Activated naive CD8-positive, alpha-beta T cell treated with anti-CD3 and anti-CD28 coated beads, Interleukin-2, amount 50 U/mL, for 24 hours (primary cell): ENCODE measurements around the gene SBF2.

Experiments used
- ATAC-seq: fragments of 150-1000 bp; cut with Tn5 transposase; one replicate; pipeline ENCODE4 v1.10.0; 2021
- DNase-seq: peaks from one replicate; pipeline ENCODE4 v3.0.0; 2021
- H3K27ac Mint-ChIP-seq: one replicate; pipeline ENCODE4 v1.8.0; 2021; ENCODE audit warnings: mild to moderate bottlenecking, mixed read lengths
- H3K27me3 Mint-ChIP-seq: one replicate; pipeline ENCODE4 v1.8.0; 2021; ENCODE audit warnings: mixed read lengths
- H3K36me3 Mint-ChIP-seq: one replicate; pipeline ENCODE4 v1.8.0; 2021; ENCODE audit warnings: low read depth, mixed read lengths
- H3K4me1 Mint-ChIP-seq: one replicate; pipeline ENCODE4 v1.8.0; 2021; ENCODE audit warnings: mixed read lengths
- H3K4me3 Mint-ChIP-seq: one replicate; pipeline ENCODE4 v1.8.0; 2021; ENCODE audit warnings: mild to moderate bottlenecking, moderate library complexity, mixed read lengths
- H3K9me3 Mint-ChIP-seq: one replicate; pipeline ENCODE4 v1.8.0; 2021; ENCODE audit warnings: mixed read lengths

The SBF2 gene

DNA sequence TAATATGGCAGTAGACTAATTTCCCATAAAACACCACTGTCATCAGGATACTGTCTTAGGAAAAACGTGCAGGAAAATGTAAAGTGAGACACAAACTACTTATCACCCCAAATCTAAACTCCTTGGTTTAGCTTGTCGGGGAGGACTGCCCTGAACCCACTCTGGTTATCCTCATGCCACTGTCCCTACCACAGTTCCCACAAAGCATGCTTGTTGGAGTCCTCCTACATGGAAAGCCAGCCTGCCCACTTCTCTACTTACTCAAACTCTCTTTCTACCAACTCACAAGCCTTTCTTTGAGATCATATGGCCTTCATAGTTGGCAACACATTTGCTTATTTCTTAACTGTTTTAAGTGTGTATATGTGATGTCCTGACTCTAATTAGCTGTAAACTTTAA is 451.1 kb downstream of the SBF2 start:
- ATAC-seq = no peak
- H3K27ac Mint-ChIP-seq = peak overlapping the region; percentile 71
- no peak overlapping the region for H3K4me3 Mint-ChIP-seq
- H3K36me3 Mint-ChIP-seq = peaks cover 32% of the 10 kb centered on the region
- peaks cover 6% of the 10 kb centered on the region for H3K9me3 Mint-ChIP-seq
- H3K4me1 Mint-ChIP-seq = peaks cover 53% of the 10 kb centered on the region
- DNase-seq = no peak
- no peaks in the 10 kb centered on the region for H3K27me3 Mint-ChIP-seq

DNA sequence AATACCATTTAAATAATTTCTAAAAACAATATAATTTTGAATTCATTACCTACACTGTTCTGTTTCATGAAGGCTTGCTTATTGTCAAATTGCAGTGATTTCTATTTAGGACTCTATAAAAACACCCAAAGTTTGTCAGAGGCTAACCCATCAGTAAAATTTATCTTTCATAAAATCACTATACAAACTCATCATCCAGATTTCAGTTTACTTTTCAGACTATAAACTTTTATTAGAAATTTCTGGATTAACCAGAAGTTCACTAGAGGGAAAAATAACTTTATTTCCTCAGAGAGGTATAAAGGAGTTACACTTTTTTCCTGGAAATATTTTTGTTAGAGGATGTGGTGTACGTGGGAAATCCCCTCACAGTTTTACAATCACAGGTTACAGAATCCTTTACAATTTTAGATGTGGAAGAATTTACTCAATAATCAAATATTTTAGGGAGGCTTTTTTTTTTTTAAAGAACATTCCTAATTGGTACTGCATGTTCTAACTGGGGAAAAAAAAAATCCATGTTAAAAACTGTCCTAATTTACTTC is 453.5 kb downstream of the SBF2 start:
- DNase-seq (no peak), ATAC-seq (no peak)
- peak overlapping the region; percentile 76 for H3K27ac Mint-ChIP-seq
- H3K36me3 Mint-ChIP-seq = peaks cover 25% of the 10 kb centered on the region
- H3K4me1 Mint-ChIP-seq = peaks cover 53% of the 10 kb centered on the region
- peaks cover 6% of the 10 kb centered on the region for H3K9me3 Mint-ChIP-seq
- H3K27me3 Mint-ChIP-seq = no peaks in the 10 kb centered on the region
- H3K4me3 Mint-ChIP-seq = peak overlapping the region; percentile 10

DNA sequence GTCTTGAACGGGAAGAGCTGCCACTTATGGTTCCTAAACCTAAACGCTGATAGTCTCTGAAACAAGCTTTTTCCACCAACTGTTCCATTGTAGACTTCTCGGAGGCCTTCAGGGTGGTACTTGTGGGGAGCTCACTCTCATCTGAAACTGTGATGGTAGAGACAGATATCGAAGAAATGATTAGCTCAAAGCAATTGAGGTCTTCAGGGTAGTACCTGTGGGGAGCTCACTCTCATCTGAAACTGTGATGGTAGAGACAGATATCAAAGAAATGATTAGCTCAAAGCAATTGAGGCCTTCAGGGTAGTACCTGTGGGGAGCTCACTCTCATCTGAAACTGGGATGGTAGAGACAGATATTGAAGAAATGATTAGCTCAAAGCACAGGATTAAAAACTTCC is 454.5 kb downstream of the SBF2 start:
- Mint-ChIP-seq H3K36me3 (peaks cover 18% of the 10 kb centered on the region), H3K27ac (peak overlapping the region; percentile 89), H3K27me3 (no peaks in the 10 kb centered on the region), H3K4me1 (peaks cover 53% of the 10 kb centered on the region), H3K9me3 (peaks cover 6% of the 10 kb centered on the region), H3K4me3 (peak overlapping the region; percentile 52)
- ATAC-seq (peak; percentile 83), DNase-seq (no peak)

DNA sequence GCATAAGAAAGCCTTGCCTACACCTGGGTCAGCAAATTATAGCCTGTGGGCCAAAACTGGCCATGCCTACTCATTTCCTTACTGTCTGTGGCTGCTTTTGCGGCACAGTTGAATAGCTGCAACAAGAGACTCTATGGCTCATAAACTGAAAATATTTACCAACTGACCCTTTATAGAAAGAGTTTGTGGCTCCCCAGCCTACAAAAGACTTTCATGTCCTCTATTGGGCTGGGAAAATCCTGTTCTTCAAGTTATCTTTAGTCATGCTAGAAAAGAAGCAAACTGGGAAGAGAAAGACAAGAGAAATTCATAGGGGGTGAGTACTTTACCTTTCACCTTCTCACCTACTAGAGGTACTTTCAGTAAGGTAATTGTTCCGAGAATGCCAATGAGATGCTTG is 455.1 kb downstream of the SBF2 start:
- no peak for ATAC-seq
- Mint-ChIP-seq H3K27ac (peak overlapping the region; percentile 89), H3K9me3 (peaks cover 6% of the 10 kb centered on the region), H3K27me3 (no peaks in the 10 kb centered on the region), H3K4me3 (peak overlapping the region; percentile 38), H3K4me1 (peaks cover 53% of the 10 kb centered on the region), H3K36me3 (peaks cover 15% of the 10 kb centered on the region)
- no peak for DNase-seq

DNA sequence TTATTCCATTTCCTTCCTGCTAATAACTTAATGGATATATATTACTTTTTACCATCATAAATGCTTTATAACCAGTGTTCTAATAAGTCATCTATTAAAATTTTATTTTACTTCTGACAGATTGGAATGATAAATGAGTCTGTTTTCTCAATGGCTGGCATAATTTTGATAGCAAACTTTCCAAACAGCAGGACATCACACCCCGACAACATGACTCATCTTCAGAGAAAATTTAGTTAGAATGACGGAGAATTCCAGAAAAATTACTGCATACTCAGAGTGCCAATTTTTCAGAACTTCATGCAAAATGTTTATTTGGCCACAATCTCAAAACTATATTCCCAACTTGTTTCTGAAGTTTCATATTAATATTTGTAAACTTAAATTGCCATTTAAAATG is 455.8 kb downstream of the SBF2 start:
- no peak overlapping the region for H3K4me3 Mint-ChIP-seq
- no peak for DNase-seq
- H3K36me3 Mint-ChIP-seq = peaks cover 15% of the 10 kb centered on the region

DNA sequence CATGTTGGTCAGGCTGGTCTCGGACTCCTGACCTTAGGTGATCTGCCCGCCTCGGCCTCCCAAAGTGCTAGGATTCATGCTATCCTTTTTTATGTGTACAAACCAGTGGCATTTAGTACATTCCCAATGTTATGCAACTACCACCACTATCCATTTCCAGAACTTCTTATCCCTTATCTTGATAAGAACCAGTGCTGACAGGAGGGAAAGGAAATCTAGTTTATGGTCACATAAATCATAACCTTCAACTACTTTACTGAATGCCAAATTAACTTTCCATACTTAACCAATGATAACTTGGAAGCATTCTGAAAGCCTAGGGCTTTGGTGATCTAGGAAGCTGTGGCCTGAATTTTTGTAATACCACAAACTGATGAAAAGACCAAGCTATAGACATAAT is 459.7 kb downstream of the SBF2 start:
- Mint-ChIP-seq H3K9me3 (no peaks in the 10 kb centered on the region), H3K4me3 (no peak overlapping the region)
- DNase-seq = no peak

More for the DNA sequence above, 455.8 kb downstream of the SBF2 start:
- H3K9me3 Mint-ChIP-seq = peaks cover 6% of the 10 kb centered on the region
- H3K27me3 Mint-ChIP-seq = no peaks in the 10 kb centered on the region
- H3K4me1 Mint-ChIP-seq = peaks cover 52% of the 10 kb centered on the region
- no peak overlapping the region for H3K27ac Mint-ChIP-seq
- ATAC-seq = no peak

DNA sequence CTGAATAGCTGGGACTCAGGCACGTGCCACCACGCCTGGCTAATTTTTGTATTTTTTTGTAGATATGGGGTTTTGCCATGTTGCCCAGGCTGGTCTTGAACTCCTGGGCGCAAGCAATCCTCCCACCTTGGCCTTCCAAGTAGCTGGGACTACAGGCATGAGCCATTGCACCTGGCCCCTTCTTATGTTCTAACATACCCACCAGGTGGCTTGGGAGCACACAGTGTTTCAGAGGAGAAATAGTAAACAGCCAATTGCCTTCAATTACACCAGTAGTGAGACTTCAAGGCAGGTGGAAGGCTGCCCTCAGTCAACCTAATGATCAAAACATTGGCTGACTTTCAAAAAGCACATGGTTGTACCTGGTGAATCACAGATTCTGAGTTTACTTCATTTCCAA is 462.9 kb downstream of the SBF2 start:
- DNase-seq (no peak), ATAC-seq (no peak)
- Mint-ChIP-seq H3K36me3 (peaks cover 2% of the 10 kb centered on the region), H3K27ac (no peak overlapping the region), H3K4me1 (peaks cover 10% of the 10 kb centered on the region), H3K4me3 (no peak overlapping the region), H3K27me3 (no peaks in the 10 kb centered on the region), H3K9me3 (no peaks in the 10 kb centered on the region)

More for the DNA sequence above, 459.7 kb downstream of the SBF2 start:
- Mint-ChIP-seq H3K27me3 (no peaks in the 10 kb centered on the region), H3K27ac (no peak overlapping the region), H3K4me1 (peaks cover 14% of the 10 kb centered on the region), H3K36me3 (peaks cover 3% of the 10 kb centered on the region)
- no peak for ATAC-seq

DNA sequence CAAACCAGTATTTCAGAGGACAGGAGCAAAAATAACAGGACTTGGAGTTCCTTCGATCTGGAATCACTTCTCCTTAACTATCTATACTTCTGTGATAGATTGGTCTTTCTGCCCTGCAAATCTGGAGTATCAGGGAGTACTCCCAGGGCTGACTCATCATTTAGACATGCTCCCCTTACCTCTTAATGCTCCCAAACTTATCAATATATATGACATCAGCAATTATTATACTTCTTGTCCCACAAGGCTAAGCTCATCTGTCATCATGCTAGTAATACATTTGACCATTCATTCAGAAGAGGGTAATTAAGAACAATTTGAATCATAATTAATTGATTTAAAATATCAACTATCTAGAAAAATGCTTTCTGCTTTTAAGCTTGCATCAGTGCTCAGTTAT is 466.3 kb downstream of the SBF2 start:
- Mint-ChIP-seq H3K9me3 (no peaks in the 10 kb centered on the region), H3K4me1 (peaks cover 27% of the 10 kb centered on the region), H3K27me3 (no peaks in the 10 kb centered on the region), H3K4me3 (no peak overlapping the region), H3K27ac (peak overlapping the region; percentile 40), H3K36me3 (peaks cover 2% of the 10 kb centered on the region)
- no peak for ATAC-seq
- DNase-seq = no peak

DNA sequence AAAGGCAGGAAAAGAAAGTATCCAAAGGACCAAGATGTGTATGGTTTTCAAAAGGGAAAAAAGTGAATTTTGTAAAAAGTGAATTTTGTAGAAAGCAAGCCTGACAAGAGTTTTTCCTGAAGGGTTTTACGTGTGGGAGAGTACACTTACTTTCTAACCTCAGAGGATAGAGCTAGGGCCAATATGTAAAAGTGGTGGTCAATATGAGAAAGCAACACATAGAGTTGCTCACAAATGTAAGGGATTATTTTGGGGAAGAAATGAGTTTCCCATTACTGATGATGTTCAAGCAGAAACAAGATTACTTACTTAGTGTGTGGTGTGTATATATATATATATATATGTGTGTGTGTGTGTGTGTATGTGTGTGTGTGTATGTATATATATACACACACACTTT is 467.6 kb downstream of the SBF2 start:
- DNase-seq (no peak), ATAC-seq (peak; percentile 71)
- H3K4me1 Mint-ChIP-seq = peaks cover 27% of the 10 kb centered on the region
- H3K27me3 Mint-ChIP-seq = no peaks in the 10 kb centered on the region
- no peak overlapping the region for H3K27ac Mint-ChIP-seq
- H3K4me3 Mint-ChIP-seq = no peak overlapping the region
- H3K36me3 Mint-ChIP-seq = peaks cover 2% of the 10 kb centered on the region
- H3K9me3 Mint-ChIP-seq = no peaks in the 10 kb centered on the region

DNA sequence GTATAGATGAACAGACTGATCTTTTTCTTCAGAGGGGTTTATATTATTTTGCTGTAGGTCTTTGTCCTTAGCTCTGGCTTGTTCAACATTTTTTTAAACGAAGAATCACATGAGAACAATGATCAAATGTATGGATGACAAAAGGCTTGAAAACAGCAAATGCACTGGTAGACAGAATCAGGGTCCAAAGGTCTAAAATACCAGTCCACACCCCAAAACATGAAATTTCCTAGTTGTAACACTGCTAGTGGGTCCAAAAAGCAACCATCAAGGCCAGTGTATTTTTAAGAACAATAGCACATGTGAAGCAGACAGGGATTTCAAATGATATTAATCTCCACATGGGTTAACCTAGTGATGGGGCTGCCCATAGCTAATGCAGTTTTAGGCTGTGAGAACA is 468.1 kb downstream of the SBF2 start:
- ATAC-seq (no peak), DNase-seq (no peak)
- Mint-ChIP-seq H3K4me1 (peaks cover 27% of the 10 kb centered on the region), H3K27me3 (no peaks in the 10 kb centered on the region), H3K4me3 (no peak overlapping the region), H3K9me3 (no peaks in the 10 kb centered on the region), H3K36me3 (peaks cover 2% of the 10 kb centered on the region), H3K27ac (no peak overlapping the region)

DNA sequence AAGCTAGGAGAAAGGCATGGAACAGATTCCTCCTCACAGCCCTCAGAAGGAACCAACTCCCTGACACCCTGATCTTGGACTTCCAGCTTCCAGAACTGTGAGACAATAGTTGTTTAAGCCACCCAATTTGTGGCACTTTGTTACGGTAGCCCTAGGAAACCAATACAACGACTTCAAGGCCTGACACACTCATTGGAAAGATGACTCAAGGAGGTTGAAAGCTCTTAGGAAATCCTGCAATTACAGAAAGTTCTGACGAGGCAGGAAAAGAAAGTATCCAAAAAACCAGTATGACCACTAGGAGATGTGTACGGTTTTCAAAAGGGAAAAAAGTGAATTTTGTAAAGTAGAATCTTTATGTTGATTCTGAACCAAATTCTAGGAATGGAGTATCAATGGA is 468.7 kb downstream of the SBF2 start:
- Mint-ChIP-seq H3K27me3 (no peaks in the 10 kb centered on the region), H3K4me1 (peaks cover 27% of the 10 kb centered on the region), H3K9me3 (no peaks in the 10 kb centered on the region), H3K4me3 (no peak overlapping the region), H3K27ac (no peak overlapping the region), H3K36me3 (peaks cover 2% of the 10 kb centered on the region)
- DNase-seq = no peak
- ATAC-seq = no peak

DNA sequence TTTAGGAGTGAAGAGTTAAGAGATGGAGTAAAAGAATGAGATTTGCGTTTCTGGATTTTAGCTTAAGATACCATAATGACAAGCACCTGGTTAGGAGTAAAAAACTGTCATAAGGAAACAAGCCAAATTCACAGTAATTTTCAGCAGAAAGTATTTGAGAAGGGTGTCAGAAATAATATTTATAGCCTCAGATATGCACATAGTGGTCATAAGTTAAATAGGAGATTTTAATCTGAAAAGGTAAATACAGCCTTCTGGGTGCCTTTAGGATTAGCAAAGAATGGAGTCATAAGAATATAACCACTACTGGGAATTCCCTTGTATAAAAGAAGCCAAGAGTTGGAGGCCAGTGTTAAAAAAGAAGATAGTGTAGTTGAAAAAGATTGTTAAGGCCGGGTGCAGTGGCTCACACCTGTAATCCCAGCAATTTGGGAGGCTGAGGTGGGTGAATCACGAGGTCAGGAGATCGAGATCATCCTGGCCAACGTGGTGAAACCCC is 470.1 kb downstream of the SBF2 start:
- peaks cover 2% of the 10 kb centered on the region for H3K36me3 Mint-ChIP-seq
- peaks cover 27% of the 10 kb centered on the region for H3K4me1 Mint-ChIP-seq
- no peak for DNase-seq
- no peaks in the 10 kb centered on the region for H3K27me3 Mint-ChIP-seq
- H3K27ac Mint-ChIP-seq = no peak overlapping the region
- H3K9me3 Mint-ChIP-seq = no peaks in the 10 kb centered on the region
- H3K4me3 Mint-ChIP-seq = no peak overlapping the region
- ATAC-seq = no peak

DNA sequence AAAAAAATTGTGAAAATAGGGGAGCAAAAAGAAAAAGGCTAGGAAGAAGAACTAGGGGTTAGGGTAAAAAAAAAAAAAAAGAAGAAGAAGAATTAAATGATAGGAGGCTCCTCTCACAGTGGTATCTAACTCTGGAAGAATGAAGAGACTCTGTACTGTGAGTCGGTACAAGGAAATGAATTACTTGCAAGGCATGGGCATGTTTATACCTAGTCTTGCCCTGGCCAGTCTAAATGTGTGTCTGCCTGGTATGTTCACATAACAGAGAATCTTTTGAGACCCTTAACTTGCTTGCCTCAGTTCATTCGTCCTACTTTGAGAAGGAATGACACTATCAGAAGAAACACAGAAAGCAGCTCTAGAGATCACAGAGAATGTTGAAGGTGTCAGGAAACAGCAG is 470.6 kb downstream of the SBF2 start:
- H3K36me3 Mint-ChIP-seq = peaks cover 2% of the 10 kb centered on the region
- no peaks in the 10 kb centered on the region for H3K27me3 Mint-ChIP-seq
- H3K9me3 Mint-ChIP-seq = no peaks in the 10 kb centered on the region
- H3K4me3 Mint-ChIP-seq = no peak overlapping the region
- peaks cover 27% of the 10 kb centered on the region for H3K4me1 Mint-ChIP-seq
- no peak for ATAC-seq
- no peak for DNase-seq
- no peak overlapping the region for H3K27ac Mint-ChIP-seq

DNA sequence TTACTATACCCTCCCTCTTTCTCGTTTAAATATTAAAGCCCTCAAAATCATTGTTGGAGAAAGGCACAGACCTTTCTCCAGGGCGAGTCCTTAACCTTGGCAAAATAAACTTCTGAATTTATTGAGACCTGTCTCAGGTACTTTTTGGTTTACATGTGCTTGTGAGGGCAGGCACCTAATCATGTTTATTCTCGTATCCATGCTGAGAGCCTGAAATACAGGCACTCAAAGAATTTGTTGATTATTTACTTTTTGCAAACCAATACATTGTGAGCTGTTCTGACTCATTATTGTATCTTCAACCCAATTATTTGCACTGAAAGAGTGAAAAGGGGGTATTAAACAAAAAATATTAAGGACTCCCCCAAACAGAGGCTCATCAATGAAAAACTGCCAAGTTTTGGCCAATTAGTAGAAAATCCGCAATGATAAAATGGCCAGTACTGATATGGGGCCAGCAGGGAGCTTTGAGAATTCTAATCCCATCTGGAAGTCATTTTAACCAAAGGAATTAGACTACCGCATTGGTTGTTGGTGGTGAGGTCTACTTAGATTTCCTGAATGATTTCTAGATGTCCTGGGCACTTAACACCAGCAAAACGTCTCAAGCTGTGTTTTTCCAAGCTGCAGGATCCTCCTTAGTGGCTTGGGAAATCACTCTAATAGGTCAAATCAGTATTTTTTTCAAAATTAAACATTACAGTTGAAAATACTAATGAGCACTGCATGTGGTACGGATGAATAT is 472.8 kb downstream of the SBF2 start:
- no peaks in the 10 kb centered on the region for H3K27me3 Mint-ChIP-seq
- peaks cover 2% of the 10 kb centered on the region for H3K36me3 Mint-ChIP-seq
- H3K9me3 Mint-ChIP-seq = no peaks in the 10 kb centered on the region
- no peak overlapping the region for H3K4me3 Mint-ChIP-seq
- no peak overlapping the region for H3K27ac Mint-ChIP-seq
- DNase-seq (no peak), ATAC-seq (no peak)
- peaks cover 18% of the 10 kb centered on the region for H3K4me1 Mint-ChIP-seq

DNA sequence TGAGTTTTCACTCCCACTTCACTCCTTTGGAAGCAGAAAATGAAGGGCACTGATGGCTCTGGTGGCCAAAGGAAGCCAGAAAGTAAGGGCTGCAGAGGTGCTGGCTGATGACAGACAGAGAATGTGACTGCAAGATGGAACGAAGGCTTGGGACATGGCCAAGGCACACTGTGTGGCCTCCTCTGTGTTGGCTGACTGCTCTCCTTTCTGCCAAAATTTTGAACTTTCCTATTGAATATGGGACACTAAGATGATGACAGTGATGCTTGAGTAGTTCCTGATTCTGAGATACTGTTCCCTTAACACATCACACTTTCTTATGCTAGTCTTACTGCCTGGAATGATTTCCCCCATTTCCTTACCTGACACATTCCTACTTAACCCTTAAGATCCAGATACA is 473.8 kb downstream of the SBF2 start:
- DNase-seq (no peak), ATAC-seq (no peak)
- Mint-ChIP-seq H3K4me1 (peaks cover 9% of the 10 kb centered on the region), H3K27me3 (no peaks in the 10 kb centered on the region), H3K27ac (no peak overlapping the region), H3K36me3 (peaks cover 2% of the 10 kb centered on the region), H3K4me3 (no peak overlapping the region), H3K9me3 (no peaks in the 10 kb centered on the region)
